AG09309 (cell line): ENCODE results near the gene IL1A.

Experiments used
- DNase-seq: peaks from one replicate; pipeline ENCODE4 v3.0.0-alpha.2; 2010; ENCODE audit warnings: low read depth
- H3K4me3 ChIP-seq: 2 replicates; pipeline ENCODE4 v1.5.1; 2011; ENCODE audit warnings: mild to moderate bottlenecking, low read depth, low read length, moderate library complexity; ENCODE audit not compliant: control insufficient read depth
- CTCF ChIP-seq: IDR thresholded peaks from 2 replicates; pipeline ENCODE4 v1.5.1; 2011; ENCODE audit warnings: mild to moderate bottlenecking, low read depth, low read length, inconsistent platforms; ENCODE audit not compliant: insufficient read depth, control insufficient read depth; ENCODE audit errors: missing control alignments

Gene IL1A

GRCh38 chr2:112830682-112831512 lies 46.6 kb upstream of the IL1A start:
- no peak for TF ChIP-seq CTCF
- no peak for DNase-seq
- H3K4me3 ChIP-seq = no peak overlapping the region

- DNase-seq = no peak
- no peak for TF ChIP-seq CTCF
- no peak overlapping the region for H3K4me3 ChIP-seq
Measured at GRCh38 chr2:112829961-112830681, 45.8 kb upstream of the IL1A start.

- TF ChIP-seq CTCF = no peak
- no peak for DNase-seq
- H3K4me3 ChIP-seq = no peak overlapping the region
Measured at GRCh38 chr2:112829101-112829960, 45.0 kb upstream of the IL1A start.

- H3K4me3 ChIP-seq = no peak overlapping the region
- no peak for DNase-seq
- TF ChIP-seq CTCF = no peak
Measured at GRCh38 chr2:112828251-112828691, 44.0 kb upstream of the IL1A start.

GRCh38 chr2:112827604-112828185 lies 43.4 kb upstream of the IL1A start:
- TF ChIP-seq CTCF = no peak
- no peak overlapping the region for H3K4me3 ChIP-seq
- DNase-seq = no peak

- no peak for TF ChIP-seq CTCF
- no peak for DNase-seq
- H3K4me3 ChIP-seq = no peak overlapping the region
Measured at GRCh38 chr2:112827009-112827408, 42.7 kb upstream of the IL1A start.
